ENCODE measurements around the gene FLNC. TPM values are rescaled to one million over a fixed set of nuclear protein-coding genes. Genes with fewer than 3 reads are reported as not detected.

FLNC gene
- polyA plus RNA-seq, 1 of the 3 experiments (the other 2 are of a cell fraction): 43.7 TPM

GRCh38 chr7:128791121-128791971 is 38.9 kb upstream of the FLNC start, which contains the start of gene CCDC136 (continued):
- no peak for TF ChIP-seq GATA2 (CRISPR knock-in tag; IDR thresholded peaks at IDR 0.05)
- TF ChIP-seq RFX5 (IDR thresholded peaks at IDR 0.05; ENCODE audit: low read length): no peak
- TF ChIP-seq CHD2 (IDR thresholded peaks at IDR 0.05; ENCODE audit: low read length, partially characterized antibody): no peak
- no peak for TF ChIP-seq JUND (IDR thresholded peaks at IDR 0.05)
- TF ChIP-seq USF1 (IDR thresholded peaks at IDR 0.05; ENCODE audit: borderline replicate concordance, low read depth): no peak
- TF ChIP-seq RXRA (IDR thresholded peaks at IDR 0.05; ENCODE audit: borderline replicate concordance, low read depth): no peak
- TF ChIP-seq ELF1 (IDR thresholded peaks at IDR 0.05): no peak
- TF ChIP-seq TAF1 (IDR thresholded peaks at IDR 0.05; ENCODE audit: borderline replicate concordance, low read depth, low read length): peak; percentile 49
- no peak for TF ChIP-seq FOXJ3 (CRISPR knock-in tag; IDR thresholded peaks at IDR 0.05)
- TF ChIP-seq SMC3 (IDR thresholded peaks at IDR 0.05; ENCODE audit: low read depth, low read length): no peak
- TF ChIP-seq NRF1 (IDR thresholded peaks at IDR 0.05; ENCODE audit: low read depth, low read length): peak; percentile 54
- TF ChIP-seq GABPA (IDR thresholded peaks at IDR 0.05; ENCODE audit: low read depth): no peak; the same call in none of the 2 replicates
- no peak for TF ChIP-seq RAD21 (IDR thresholded peaks at IDR 0.05; ENCODE audit: low read length)
- no peak for TF ChIP-seq FOSL2 (IDR thresholded peaks at IDR 0.05; ENCODE audit: borderline replicate concordance, low read depth)
- peak; percentile 51; the same call in 1 of the 2 replicates for TF ChIP-seq POLR2AphosphoS5 (IDR thresholded peaks at IDR 0.05; ENCODE audit: low read depth, low read length)
- no peak for TF ChIP-seq PBX3 (IDR thresholded peaks at IDR 0.05)
- TF ChIP-seq TEAD4 (IDR thresholded peaks at IDR 0.05; ENCODE audit: borderline replicate concordance, insufficient read depth): no peak
- TF ChIP-seq, protein P1, sequence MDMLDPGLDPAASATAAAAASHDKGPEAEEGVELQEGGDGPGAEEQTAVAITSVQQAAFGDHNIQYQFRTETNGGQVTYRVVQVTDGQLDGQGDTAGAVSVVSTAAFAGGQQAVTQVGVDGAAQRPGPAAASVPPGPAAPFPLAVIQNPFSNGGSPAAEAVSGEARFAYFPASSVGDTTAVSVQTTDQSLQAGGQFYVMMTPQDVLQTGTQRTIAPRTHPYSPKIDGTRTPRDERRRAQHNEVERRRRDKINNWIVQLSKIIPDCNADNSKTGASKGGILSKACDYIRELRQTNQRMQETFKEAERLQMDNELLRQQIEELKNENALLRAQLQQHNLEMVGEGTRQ (IDR thresholded peaks at IDR 0.05; ENCODE audit: borderline replicate concordance, low read depth, low read length): no peak
- TF ChIP-seq, protein P2, sequence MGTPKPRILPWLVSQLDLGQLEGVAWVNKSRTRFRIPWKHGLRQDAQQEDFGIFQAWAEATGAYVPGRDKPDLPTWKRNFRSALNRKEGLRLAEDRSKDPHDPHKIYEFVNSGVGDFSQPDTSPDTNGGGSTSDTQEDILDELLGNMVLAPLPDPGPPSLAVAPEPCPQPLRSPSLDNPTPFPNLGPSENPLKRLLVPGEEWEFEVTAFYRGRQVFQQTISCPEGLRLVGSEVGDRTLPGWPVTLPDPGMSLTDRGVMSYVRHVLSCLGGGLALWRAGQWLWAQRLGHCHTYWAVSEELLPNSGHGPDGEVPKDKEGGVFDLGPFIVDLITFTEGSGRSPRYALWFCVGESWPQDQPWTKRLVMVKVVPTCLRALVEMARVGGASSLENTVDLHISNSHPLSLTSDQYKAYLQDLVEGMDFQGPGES (IDR thresholded peaks at IDR 0.05; ENCODE audit: low read depth, low read length): no peak
- peak; percentile 6; the same call in 1 of the 2 replicates for TF ChIP-seq MAX (IDR thresholded peaks at IDR 0.05; ENCODE audit: low read depth)

Measured in SK-N-SH (cell line).